Neural cell (in vitro differentiated cells): Measurements from ENCODE around the gene ADGRL1. TPM values are rescaled to one million over a fixed set of nuclear protein-coding genes. Genes with fewer than 3 reads are reported as not detected.

Experiments
- H2AFZ ChIP-seq: fragments of 200-600, 300-800 bp; sonication (generic), shearing (Covaris generic); 2 replicates; pipeline ENCODE4 v1.6.0; 2014; ENCODE audit warnings: low read depth, mild to moderate bottlenecking, antibody characterized with exemption, low read length, moderate library complexity
- H3F3A ChIP-seq: fragments of 200-600 bp; shearing (Covaris generic); 2 replicates; pipeline ENCODE4 v1.6.1; 2016; ENCODE audit warnings: mild to moderate bottlenecking, moderate library complexity, mixed read lengths, antibody characterized with exemption, low read length; ENCODE audit not compliant: insufficient read depth, poor library complexity, severe bottlenecking
- H3K27ac ChIP-seq: fragments of 200-600, 300-800 bp; sonication (generic), shearing (Covaris generic); 2 replicates; pipeline ENCODE4 v1.5.1; 2014; ENCODE audit warnings: mild to moderate bottlenecking, low read length, moderate library complexity
- H3K27me3 ChIP-seq: fragments of 300-800, 200-600 bp; sonication (generic), shearing (Covaris generic); 2 replicates; pipeline ENCODE4 v1.6.0; 2014; ENCODE audit warnings: mild to moderate bottlenecking, low read depth, low read length, moderate library complexity; ENCODE audit not compliant: insufficient read depth
- H3K36me3 ChIP-seq: fragments of 300-800, 200-600 bp; sonication (generic), shearing (Covaris generic); 2 replicates; pipeline ENCODE4 v1.5.1; 2014; ENCODE audit warnings: mild to moderate bottlenecking, antibody characterized with exemption, low read length, moderate library complexity; ENCODE audit not compliant: insufficient read depth
- H3K4me2 ChIP-seq: fragments of 300-800, 200-600 bp; sonication (generic), shearing (Covaris generic); 2 replicates; pipeline ENCODE4 v1.6.0; 2014; ENCODE audit warnings: mild to moderate bottlenecking, low read length
- H3K4me3 ChIP-seq: fragments of 300-800, 200-600 bp; sonication (generic), shearing (Covaris generic); 2 replicates; pipeline ENCODE4 v1.5.1; 2014; ENCODE audit warnings: mild to moderate bottlenecking, low read length, moderate library complexity
- H3K79me2 ChIP-seq: fragments of 200-600 bp; shearing (Covaris generic); replicated peaks from 2 replicates; pipeline ENCODE4 v1.6.0; 2014; ENCODE audit warnings: mild to moderate bottlenecking, low read length, moderate library complexity; ENCODE audit not compliant: insufficient read depth
- H3K9ac ChIP-seq: fragments of 300-800, 200-600 bp; sonication (generic), shearing (Covaris generic); 2 replicates; pipeline ENCODE4 v1.6.1; 2016; ENCODE audit warnings: mild to moderate bottlenecking, low read length, mixed read lengths
- H3K9me2 ChIP-seq: fragments of 200-600 bp; shearing (Covaris generic); 2 replicates; pipeline ENCODE4 v1.6.1; 2016; ENCODE audit warnings: mild to moderate bottlenecking, low read length, mixed read lengths; ENCODE audit not compliant: insufficient read depth
- H3K9me3 ChIP-seq: fragments of 200-600, 300-800 bp; sonication (generic), shearing (Covaris generic); 2 replicates; pipeline ENCODE4 v1.6.1; 2016; ENCODE audit warnings: mild to moderate bottlenecking, mixed run types, low read length, moderate library complexity, mixed read lengths
- H4K20me1 ChIP-seq: fragments of 200-600 bp; shearing (Covaris generic); 2 replicates; pipeline ENCODE4 v1.6.1; 2016; ENCODE audit warnings: mild to moderate bottlenecking, mixed run types; ENCODE audit not compliant: insufficient read depth
- CTCF ChIP-seq: fragments of 450-650 bp; IDR thresholded peaks from 2 replicates; pipeline ENCODE4 v1.5.1; 2014; ENCODE audit warnings: antibody characterized with exemption, mild to moderate bottlenecking, moderate library complexity; ENCODE audit not compliant: poor library complexity, severe bottlenecking
- EP300 ChIP-seq: fragments of 450-650 bp; conservative IDR thresholded peaks from 2 replicates; pipeline ENCODE4 v1.6.1; 2014; ENCODE audit warnings: antibody characterized with exemption, mild to moderate bottlenecking, moderate library complexity; ENCODE audit not compliant: poor library complexity, severe bottlenecking
- EZH2 ChIP-seq: fragments of 200-600, 300-800 bp; shearing (Covaris generic), sonication (generic); IDR thresholded peaks from 2 replicates; pipeline ENCODE4 v1.6.1; 2014; ENCODE audit warnings: antibody characterized with exemption, low read length, borderline replicate concordance, mild to moderate bottlenecking; ENCODE audit not compliant: insufficient read depth, poor library complexity, severe bottlenecking
- MXI1 ChIP-seq: fragments of 450-650 bp; conservative IDR thresholded peaks from 2 replicates; pipeline ENCODE4 v1.6.1; 2014; ENCODE audit warnings: antibody characterized with exemption, mild to moderate bottlenecking; ENCODE audit not compliant: poor library complexity, severe bottlenecking
- POLR2AphosphoS5 ChIP-seq: IDR thresholded peaks from 2 replicates; pipeline ENCODE4 v1.6.1; 2012
- RAD21 ChIP-seq: fragments of 450-650 bp; conservative IDR thresholded peaks from 2 replicates; pipeline ENCODE4 v1.6.1; 2014; ENCODE audit warnings: antibody characterized with exemption, mild to moderate bottlenecking, moderate library complexity
- SMC3 ChIP-seq: fragments of 450-650 bp; conservative IDR thresholded peaks from 2 replicates; pipeline ENCODE4 v1.6.1; 2014; ENCODE audit warnings: antibody characterized with exemption, mild to moderate bottlenecking, moderate library complexity; ENCODE audit not compliant: poor library complexity
- TAF1 ChIP-seq: IDR thresholded peaks from 2 replicates; pipeline ENCODE4 v1.6.1; 2012; ENCODE audit warnings: low read depth
- polyA plus RNA-seq: library from polyadenylated mRNA; depleted of rRNA; stranded (reverse); fragments of >200 nt; gene quantifications from 2 replicates; pipeline ENCODE4 v1.2.3, GENCODE V29; 2014

The ADGRL1 gene
- polyA plus RNA-seq, 1 donor from 2014 or later, result 22.2 TPM

GRCh38 chr19:14164724-14165493, 41.1 kb downstream of the ADGRL1 start:
- Histone ChIP-seq H3K27ac (no peak overlapping the region), H2AFZ (no peak overlapping the region), H3K4me3 (no peak overlapping the region), H3K9me3 (no peaks in the 10 kb centered on the region), H3F3A (no peaks in the 10 kb centered on the region), H3K36me3 (peaks cover under 1% of the 10 kb centered on the region), H4K20me1 (no peaks in the 10 kb centered on the region), H3K79me2 (no peaks in the 10 kb centered on the region), H3K4me2 (no peak overlapping the region), H3K9me2 (no peaks in the 10 kb centered on the region), H3K9ac (no peak overlapping the region), H3K27me3 (no peaks in the 10 kb centered on the region)
- TF ChIP-seq RAD21 (no peak), MXI1 (no peak), POLR2AphosphoS5 (peak; percentile 13)

DNA sequence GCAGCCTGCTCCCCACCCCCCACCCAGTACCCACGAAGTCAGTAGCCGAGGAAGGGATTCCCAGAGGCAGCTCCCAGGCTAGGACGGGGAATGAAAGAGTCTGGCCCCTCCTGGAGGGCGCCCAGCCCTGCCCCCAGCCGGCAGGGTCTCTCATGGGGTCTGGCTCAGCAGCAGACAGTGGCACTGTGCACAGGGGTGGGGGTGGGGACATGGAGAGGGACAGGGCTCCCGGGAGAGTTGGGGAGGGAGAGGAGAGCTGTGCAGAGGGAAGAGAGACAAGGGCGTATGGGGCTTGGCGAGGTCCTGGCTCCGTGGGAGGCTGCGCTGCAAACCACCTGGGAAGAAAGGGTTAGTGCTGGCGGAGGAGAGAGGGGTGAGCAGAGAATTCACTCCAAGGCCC, 41.9 kb downstream of the ADGRL1 start:
- Histone ChIP-seq H3K36me3 (peaks cover 9% of the 10 kb centered on the region), H3F3A (no peaks in the 10 kb centered on the region)
- no peak for TF ChIP-seq TAF1
- no peak for TF ChIP-seq EP300
- no peak for TF ChIP-seq RAD21
- no peak for TF ChIP-seq CTCF

GRCh38 chr19:14162871-14163297, 43.1 kb downstream of the ADGRL1 start:
- Histone ChIP-seq H3F3A (no peaks in the 10 kb centered on the region), H3K36me3 (peaks cover 9% of the 10 kb centered on the region)
- TF ChIP-seq MXI1 (no peak), TAF1 (no peak), EZH2 (no peak), POLR2AphosphoS5 (no peak), SMC3 (no peak)

More for the DNA sequence above, 41.9 kb downstream of the ADGRL1 start:
- Histone ChIP-seq H3K4me3 (no peak overlapping the region), H3K4me2 (no peak overlapping the region), H2AFZ (no peak overlapping the region), H3K79me2 (no peaks in the 10 kb centered on the region), H3K9ac (no peak overlapping the region), H3K27me3 (no peaks in the 10 kb centered on the region), H4K20me1 (no peaks in the 10 kb centered on the region), H3K9me3 (no peaks in the 10 kb centered on the region), H3K27ac (no peak overlapping the region), H3K9me2 (no peaks in the 10 kb centered on the region)

More at GRCh38 chr19:14162871-14163297, 43.1 kb downstream of the ADGRL1 start:
- Histone ChIP-seq H3K4me2 (no peak overlapping the region), H3K4me3 (no peak overlapping the region), H3K27me3 (no peaks in the 10 kb centered on the region), H4K20me1 (no peaks in the 10 kb centered on the region), H3K27ac (no peak overlapping the region), H3K79me2 (no peaks in the 10 kb centered on the region), H3K9me3 (no peaks in the 10 kb centered on the region), H3K9ac (no peak overlapping the region), H3K9me2 (no peaks in the 10 kb centered on the region), H2AFZ (no peak overlapping the region)
